Tibial artery (tissue), 4 donors: ENCODE results near the gene IGF2R.

Experiments
- DNase-seq, 2 donors: peaks; one replicate each; pipeline ENCODE4 v3.0.0-alpha.2; 2019
- H3K27ac ChIP-seq, 2 donors: fragments of 200-600 bp; sonication (generic) in 1 of 2; 1 replicate in 1 of 2; 2 replicates in 1 of 2; pipeline ENCODE4 v1.5.1; 2018 to 2019; ENCODE audit warnings: mild to moderate bottlenecking in 1 of 2
- H3K27me3 ChIP-seq, 2 donors: fragments of 200-600 bp; sonication (generic) in 1 of 2; one replicate each; pipeline versions ENCODE4 v1.5.1 to v1.6.0; 2016 to 2019
- H3K36me3 ChIP-seq, 3 donors: fragments of 200-600 bp; sonication (generic) in 2 of 3; one replicate each; pipeline ENCODE4 v1.5.1; 2016 to 2019; ENCODE audit warnings: mild to moderate bottlenecking in 2 of 3
- H3K4me1 ChIP-seq, 4 donors: fragments of 200-600 bp; sonication (generic) in 2 of 4; 1 replicate in 3 of 4; 2 replicates in 1 of 4; pipeline ENCODE4 v1.5.1; 2016 to 2019
- H3K4me3 ChIP-seq, 2 donors: fragments of 200-600 bp; sonication (generic) in 1 of 2; 1 replicate in 1 of 2; 2 replicates in 1 of 2; pipeline ENCODE4 v1.5.1; 2018 to 2019; ENCODE audit warnings: mild to moderate bottlenecking in 2 of 2
- H3K9me3 ChIP-seq, 3 donors: fragments of 200-600 bp; sonication (generic) in 1 of 3; one replicate each; pipeline ENCODE4 v1.5.1; 2016 to 2019
- intact Hi-C: fragments of 100-400 bp; cut with DNase I; formaldehyde crosslinking; loops from one replicate; pipeline ENCODE4 v1.15.0; 2023; ENCODE audit warnings: low total_unique reads
- TF ChIP-seq, protein P1 (sequence below), 2 experiments: fragments of 200-600 bp in 1 of 2; fragments of 450-650 bp in 1 of 2; IDR thresholded peaks; one replicate each; pipeline ENCODE4 v1.5.1; 2017 to 2019; ENCODE audit warnings: antibody characterized with exemption in 2 of 2, mild to moderate bottlenecking in 1 of 2, moderate library complexity in 1 of 2

The IGF2R gene

GRCh38 chr6:159931846-159932245 is 37.0 kb upstream of the IGF2R start:
- Histone ChIP-seq H3K4me1 (peaks cover 0 to 84% (median 26%) of the 10 kb centered on the region in 4 donors), H3K9me3 (no peaks in the 10 kb centered on the region), H3K27me3 (no peaks in the 10 kb centered on the region), H3K4me3 (no peak overlapping the region), H3K36me3 (no peaks in the 10 kb centered on the region), H3K27ac (peak overlapping the region in 1 of 2 donors; percentile 47)
- no peak for DNase-seq
- TF ChIP-seq, protein P1, sequence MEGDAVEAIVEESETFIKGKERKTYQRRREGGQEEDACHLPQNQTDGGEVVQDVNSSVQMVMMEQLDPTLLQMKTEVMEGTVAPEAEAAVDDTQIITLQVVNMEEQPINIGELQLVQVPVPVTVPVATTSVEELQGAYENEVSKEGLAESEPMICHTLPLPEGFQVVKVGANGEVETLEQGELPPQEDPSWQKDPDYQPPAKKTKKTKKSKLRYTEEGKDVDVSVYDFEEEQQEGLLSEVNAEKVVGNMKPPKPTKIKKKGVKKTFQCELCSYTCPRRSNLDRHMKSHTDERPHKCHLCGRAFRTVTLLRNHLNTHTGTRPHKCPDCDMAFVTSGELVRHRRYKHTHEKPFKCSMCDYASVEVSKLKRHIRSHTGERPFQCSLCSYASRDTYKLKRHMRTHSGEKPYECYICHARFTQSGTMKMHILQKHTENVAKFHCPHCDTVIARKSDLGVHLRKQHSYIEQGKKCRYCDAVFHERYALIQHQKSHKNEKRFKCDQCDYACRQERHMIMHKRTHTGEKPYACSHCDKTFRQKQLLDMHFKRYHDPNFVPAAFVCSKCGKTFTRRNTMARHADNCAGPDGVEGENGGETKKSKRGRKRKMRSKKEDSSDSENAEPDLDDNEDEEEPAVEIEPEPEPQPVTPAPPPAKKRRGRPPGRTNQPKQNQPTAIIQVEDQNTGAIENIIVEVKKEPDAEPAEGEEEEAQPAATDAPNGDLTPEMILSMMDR (IDR thresholded peaks at IDR 0.05): no peak
- intact Hi-C loops: no loop called here

DNA sequence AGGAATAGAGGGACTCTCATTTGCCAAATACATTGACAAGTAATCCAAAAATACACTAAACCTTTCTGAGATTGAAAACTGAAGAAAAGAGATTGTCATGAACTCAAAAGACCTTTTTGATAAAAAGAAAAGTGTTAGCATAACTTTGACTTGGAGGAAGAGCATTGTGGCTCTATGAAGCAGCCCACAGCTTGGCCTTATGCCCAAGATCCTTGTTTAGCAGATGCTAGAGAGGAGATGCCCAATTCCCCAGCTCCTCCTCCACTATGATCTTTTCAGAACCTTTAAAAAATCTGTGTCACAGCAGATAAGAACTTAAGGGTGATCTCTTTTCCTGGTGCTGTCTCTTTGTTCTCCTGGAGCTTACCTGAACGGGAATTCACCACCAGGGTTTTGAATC is 35.8 kb upstream of the IGF2R start:
- peak overlapping the region; percentile 5 to 68 for H3K27ac ChIP-seq
- peaks cover 0 to 96% (median 32%) of the 10 kb centered on the region in 4 donors for H3K4me1 ChIP-seq
- TF ChIP-seq, protein P1 (IDR thresholded peaks at IDR 0.05): no peak
- H3K9me3 ChIP-seq: no peaks in the 10 kb centered on the region
- H3K36me3 ChIP-seq: no peaks in the 10 kb centered on the region
- H3K27me3 ChIP-seq: no peaks in the 10 kb centered on the region
- no peak overlapping the region for H3K4me3 ChIP-seq
- intact Hi-C loops: no loop called here
- no peak for DNase-seq

DNA sequence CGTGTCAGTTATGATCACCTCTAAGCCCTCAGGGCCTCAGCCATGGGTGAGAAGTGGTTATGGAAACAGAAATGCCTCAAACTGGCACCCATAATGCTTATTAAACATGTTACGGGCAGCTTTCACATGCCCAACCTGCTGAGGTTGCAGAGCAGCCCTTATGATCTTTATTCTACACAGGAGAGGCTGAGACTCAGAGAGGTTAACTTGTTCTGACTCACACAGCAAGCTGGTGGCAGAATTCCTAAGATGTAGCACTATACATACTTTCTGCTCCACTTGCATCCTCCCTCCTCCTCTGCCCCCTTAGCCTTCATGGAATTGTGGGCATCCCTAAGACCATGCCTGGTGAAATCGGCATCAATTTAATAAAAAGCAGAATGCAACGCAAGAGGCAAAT is 34.7 kb upstream of the IGF2R start:
- Histone ChIP-seq H3K36me3 (no peaks in the 10 kb centered on the region), H3K27me3 (no peaks in the 10 kb centered on the region), H3K9me3 (no peaks in the 10 kb centered on the region), H3K4me3 (no peak overlapping the region), H3K27ac (peak overlapping the region; percentile 39 to 68), H3K4me1 (peaks cover 0 to 90% (median 32%) of the 10 kb centered on the region in 4 donors)
- intact Hi-C loops: no loop called here
- TF ChIP-seq, protein P1 (IDR thresholded peaks at IDR 0.05): no peak
- no peak for DNase-seq

DNA sequence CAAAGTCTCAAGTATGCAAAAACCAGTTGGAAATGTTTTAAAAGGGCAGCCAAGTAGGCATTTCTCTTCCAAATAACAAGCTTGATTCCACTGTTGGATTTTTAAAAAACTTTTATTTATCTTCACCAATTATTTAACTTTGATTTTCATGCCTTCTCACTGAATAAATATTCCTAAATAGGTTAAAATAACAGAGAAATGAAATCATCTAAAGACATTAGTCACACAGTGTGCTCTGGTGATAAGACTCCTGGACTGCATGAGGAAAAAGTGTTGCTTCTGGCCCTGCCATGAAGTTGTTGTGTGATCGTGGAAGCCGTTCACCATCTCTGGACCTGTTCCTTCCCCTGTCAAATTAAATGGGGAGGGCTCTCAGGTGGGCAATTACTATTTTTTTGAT is 33.8 kb upstream of the IGF2R start:
- intact Hi-C loops: no loop called here
- Histone ChIP-seq H3K27me3 (no peaks in the 10 kb centered on the region), H3K27ac (peak overlapping the region; percentile 39 to 68), H3K4me1 (peaks cover 0 to 90% (median 29%) of the 10 kb centered on the region in 4 donors), H3K4me3 (no peak overlapping the region), H3K9me3 (no peaks in the 10 kb centered on the region), H3K36me3 (no peaks in the 10 kb centered on the region)
- TF ChIP-seq, protein P1 (IDR thresholded peaks at IDR 0.05): no peak
- DNase-seq: no peak

DNA sequence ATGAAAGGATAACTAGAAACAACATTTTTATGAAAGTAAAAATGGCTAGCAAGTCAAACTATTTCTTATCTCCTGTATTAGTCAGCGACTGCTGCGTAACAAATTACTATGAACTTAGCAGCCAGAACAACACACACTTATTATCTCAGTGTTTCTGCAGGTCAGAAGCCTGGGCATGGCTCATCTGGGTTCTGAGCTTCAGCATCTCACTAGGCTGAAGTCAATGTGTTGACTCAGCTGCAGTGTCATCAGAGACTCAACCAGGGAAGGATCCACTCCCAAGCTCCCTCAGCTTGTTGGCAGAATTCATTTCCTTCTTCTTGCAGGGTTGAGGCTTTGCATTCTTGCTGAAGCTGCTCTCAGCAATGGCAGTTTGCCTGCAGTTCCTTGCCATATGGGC is 33.2 kb upstream of the IGF2R start:
- Histone ChIP-seq H3K4me1 (peaks cover 0 to 87% (median 26%) of the 10 kb centered on the region in 4 donors), H3K27ac (peak overlapping the region; percentile 39 to 68), H3K27me3 (no peaks in the 10 kb centered on the region), H3K36me3 (no peaks in the 10 kb centered on the region), H3K4me3 (no peak overlapping the region), H3K9me3 (no peaks in the 10 kb centered on the region)
- DNase-seq: no peak
- intact Hi-C loops: no loop called here
- TF ChIP-seq, protein P1 (IDR thresholded peaks at IDR 0.05): no peak

DNA sequence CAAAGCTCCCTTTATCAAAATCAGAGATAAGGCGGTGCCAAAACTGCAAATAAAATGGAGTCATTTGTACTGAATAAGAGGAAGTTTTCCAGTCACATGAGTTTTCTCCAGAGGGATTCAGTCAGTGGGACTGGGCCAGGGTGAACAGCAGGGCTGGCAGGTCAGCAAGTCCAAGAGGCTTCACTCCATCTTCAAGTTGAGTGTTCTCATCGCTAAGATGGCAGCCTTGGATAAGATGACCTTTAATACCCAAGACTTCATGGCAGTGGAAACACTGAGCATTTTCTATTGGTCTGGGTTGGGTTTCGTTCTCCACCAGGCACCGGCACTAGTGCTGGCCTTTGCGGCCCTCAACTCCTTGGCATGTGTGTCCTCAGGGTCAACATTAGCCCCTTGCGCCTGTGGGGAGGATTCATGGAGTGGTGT is 29.3 kb upstream of the IGF2R start:
- Histone ChIP-seq H3K4me3 (no peak overlapping the region), H3K27ac (peak overlapping the region; percentile 56 to 58), H3K27me3 (no peaks in the 10 kb centered on the region), H3K36me3 (no peaks in the 10 kb centered on the region), H3K4me1 (peaks cover 0 to 81% (median 25%) of the 10 kb centered on the region in 4 donors), H3K9me3 (peaks cover 0 to 9% (median 7%) of the 10 kb centered on the region in 3 donors)
- TF ChIP-seq, protein P1 (IDR thresholded peaks at IDR 0.05): no peak
- intact Hi-C loops: loop anchor here (10.0 kb wide), 1 partner anchor 245 kb away; the partner anchor contains the start of gene SOD2
- peak; percentile 57 to 78 for DNase-seq
